K562 (cell line): Measurements from ENCODE around the gene TMEM19. TPM values are rescaled to one million over a fixed set of nuclear protein-coding genes. Genes with fewer than 3 reads are reported as not detected.
A peak's percentile ranks its signal among the peaks of the same experiment; 100 is the strongest.

Source experiments
- ATAC-seq: fragments of 200-7000 bp; cut with Tn5 transposase; 3 replicates; pipeline ENCODE4 v1.9.1; 2020; ENCODE audit warnings: moderate library complexity
- BruUV-seq: library from RNA; stranded (reverse); fragments of 400-500 nt; replicated peaks from 2 replicates; lab custom pipeline; 2021; lab: Mats Ljungman, UMichigan
- CTCF ChIA-PET: fragments of 300-600 bp; formaldehyde crosslinking; extraction: SDS; loops from one replicate; lab custom pipeline; 2021; ENCODE audit warnings: low intra/inter-chr PET ratio; lab: Yijun Ruan, JAX
- POLR2A ChIA-PET: fragments of 300-600, 350-650 bp; sonication (Branson Sonifier 250); formaldehyde crosslinking; extraction: SDS; loops from one replicate; lab custom pipeline; 2021; ENCODE audit warnings: antibody characterized with exemption, inconsistent platforms; lab: Yijun Ruan, JAX
- DNase-seq, 4 experiments: peaks; one replicate each; pipeline versions ENCODE4 v3.0.0 to v3.0.0-alpha.2; 2011 to 2018; ENCODE audit warnings: low spot score in 3 of 4, mixed read lengths in 3 of 4; ENCODE audit errors: extremely low read depth in 1 of 4
- FAIRE-seq: peaks from 2 replicates; lab custom pipeline; 2011; peaks lifted over from hg19 to GRCh38; lab: Jason Lieb, UNC
- H2AFZ ChIP-seq: 2 replicates; pipeline ENCODE4 v1.6.0; 2011; ENCODE audit warnings: low read depth, low read length, control low read depth, inconsistent platforms
- H3K27ac ChIP-seq: fragments of 200-600 bp; 3 replicates; pipeline ENCODE4 v1.8.0; 2011; ENCODE audit warnings: low read depth, mild to moderate bottlenecking, control low read depth, inconsistent platforms, low read length, moderate library complexity, mixed read lengths; ENCODE audit errors: extremely low read depth
- H3K27me3 ChIP-seq, 2 experiments: fragments of 300-600 bp in 1 of 2; 2 replicates in 1 of 2; 3 replicates in 1 of 2; pipeline versions ENCODE4 v1.6.0 to v1.8.0; 2011; ENCODE audit warnings: inconsistent platforms in 2 of 2, low read length in 2 of 2, mild to moderate bottlenecking in 1 of 2, mixed read lengths in 1 of 2, moderate library complexity in 1 of 2; ENCODE audit not compliant: control insufficient read depth in 2 of 2, insufficient read depth in 2 of 2
- H3K36me3 ChIP-seq: fragments of 300-600 bp; 3 replicates; pipeline ENCODE4 v1.8.0; 2011; ENCODE audit warnings: mild to moderate bottlenecking, low read length, inconsistent platforms; ENCODE audit not compliant: control insufficient read depth, insufficient read depth
- H3K4me1 ChIP-seq, 2 experiments: fragments of 200-600 bp in 1 of 2; replicated peaks in 1 of 2; 2 replicates in 1 of 2; 3 replicates in 1 of 2; pipeline versions ENCODE4 v1.5.1 to v1.8.0; 2011; ENCODE audit warnings: inconsistent platforms in 2 of 2, low read length in 2 of 2, mild to moderate bottlenecking in 1 of 2, mixed read lengths in 1 of 2, moderate library complexity in 1 of 2; ENCODE audit not compliant: control insufficient read depth in 2 of 2, insufficient read depth in 2 of 2
- H3K4me2 ChIP-seq: 2 replicates; pipeline ENCODE4 v1.6.1; 2011; ENCODE audit warnings: low read length, control low read depth, inconsistent platforms, mixed read lengths; ENCODE audit not compliant: insufficient read depth
- H3K4me3 ChIP-seq: fragments of 200-600 bp; sonication (generic), shearing (Covaris generic); 2 replicates; pipeline ENCODE4 v1.5.1; 2016; ENCODE audit warnings: control low read depth, inconsistent platforms
- H3K79me2 ChIP-seq: fragments of 200-600 bp; 3 replicates; pipeline ENCODE4 v1.8.0; 2011; ENCODE audit warnings: low read length, inconsistent platforms; ENCODE audit not compliant: control insufficient read depth, insufficient read depth
- H3K9ac ChIP-seq, 2 experiments: 2 replicates each; pipeline versions ENCODE4 v1.6.0 to v1.6.1; 2011; ENCODE audit warnings: low read depth in 2 of 2, low read length in 2 of 2, control low read depth in 1 of 2, inconsistent platforms in 1 of 2, mild to moderate bottlenecking in 1 of 2, mixed read lengths in 1 of 2; ENCODE audit not compliant: insufficient read depth in 1 of 2
- H3K9me1 ChIP-seq: one replicate; pipeline ENCODE4 v1.6.0; 2011; ENCODE audit warnings: inconsistent platforms, mild to moderate bottlenecking, low read length, moderate library complexity; ENCODE audit not compliant: control insufficient read depth, insufficient read depth
- H3K9me3 ChIP-seq: replicated peaks from 2 replicates; pipeline ENCODE4 v1.5.1; 2011; ENCODE audit warnings: low read depth, low read length, inconsistent platforms; ENCODE audit not compliant: control insufficient read depth, insufficient read depth
- H4K20me1 ChIP-seq: replicated peaks from 2 replicates; pipeline ENCODE4 v1.6.1; 2011; ENCODE audit warnings: low read length, inconsistent platforms, mixed read lengths; ENCODE audit not compliant: control insufficient read depth, insufficient read depth
- ADNP ChIP-seq: fragments of 200-800 bp; sonication (Bioruptor generic); IDR thresholded peaks from 2 replicates; pipeline ENCODE4 v1.6.1; 2016; ENCODE audit warnings: missing genetic modification characterization, missing compliant biosample characterization
- CHD1 ChIP-seq: fragments of 200-600 bp; sonication (generic); IDR thresholded peaks from one replicate; pipeline ENCODE4 v1.6.1; 2012; ENCODE audit warnings: mild to moderate bottlenecking, moderate library complexity, low read length, inconsistent platforms
- CXXC5 ChIP-seq: fragments of 250-450 bp; sonication (Bioruptor Pico); IDR thresholded peaks from 2 replicates; pipeline ENCODE4 v1.8.0; 2022; ENCODE audit warnings: inconsistent platforms, mild to moderate bottlenecking, moderate library complexity
- DIDO1 ChIP-seq: fragments of 450-650 bp; IDR thresholded peaks from 2 replicates; pipeline ENCODE4 v1.6.1; 2016; ENCODE audit warnings: low read depth, missing biosample characterization, missing genetic modification characterization
- FOSL1 ChIP-seq: fragments of 200-800 bp; sonication (Bioruptor generic); conservative IDR thresholded peaks from 2 replicates; pipeline ENCODE4 v1.6.1; 2016; ENCODE audit warnings: missing genetic modification characterization, missing compliant biosample characterization
- KLF6 ChIP-seq: fragments of 250-450 bp; sonication (Bioruptor Pico); IDR thresholded peaks from 2 replicates; pipeline ENCODE4 v1.4.0; 2020; ENCODE audit warnings: mild to moderate bottlenecking, moderate library complexity, borderline replicate concordance
- MCM5 ChIP-seq: fragments of 450-650 bp; IDR thresholded peaks from 2 replicates; pipeline ENCODE4 v1.6.1; 2016; ENCODE audit warnings: low read depth
- MECOM ChIP-seq: fragments of 250-450 bp; sonication (Bioruptor Pico); IDR thresholded peaks from 2 replicates; pipeline ENCODE4 v1.8.0; 2022; ENCODE audit warnings: inconsistent platforms
- MYBL2 ChIP-seq, 2 experiments: fragments of 450-650 bp in 1 of 2; sonication (generic) in 1 of 2; formaldehyde crosslinking in 1 of 2; IDR thresholded peaks; 2 replicates each; pipeline versions ENCODE4 v1.6.1 to v1.8.1; 2017 to 2022; ENCODE audit warnings: borderline replicate concordance in 1 of 2, inconsistent platforms in 1 of 2, low read depth in 1 of 2, mild to moderate bottlenecking in 1 of 2, missing genetic modification reagents in 1 of 2, moderate library complexity in 1 of 2
- NELFE ChIP-seq: IDR thresholded peaks from 2 replicates; pipeline ENCODE4 v1.6.1; 2011; ENCODE audit warnings: mild to moderate bottlenecking; ENCODE audit not compliant: insufficient read depth, insufficient read length
- NFE2L1 ChIP-seq: fragments of 450-650 bp; IDR thresholded peaks from 2 replicates; pipeline ENCODE4 v1.6.1; 2016; ENCODE audit warnings: missing genetic modification characterization, low read depth, mild to moderate bottlenecking, missing compliant biosample characterization, moderate library complexity, borderline replicate concordance
- NFRKB ChIP-seq: fragments of 450-650 bp; IDR thresholded peaks from 2 replicates; pipeline ENCODE4 v1.6.1; 2016; ENCODE audit warnings: low read depth
- NR4A1 ChIP-seq, 2 experiments: fragments of 250-450 bp in 1 of 2; fragments of 450-650 bp in 1 of 2; sonication (Bioruptor Pico) in 1 of 2; IDR thresholded peaks; 2 replicates each; pipeline versions ENCODE4 v1.4.0 to v1.6.1; 2016 to 2020; ENCODE audit warnings: mild to moderate bottlenecking in 2 of 2, missing compliant biosample characterization in 1 of 2, missing genetic modification characterization in 1 of 2, moderate library complexity in 1 of 2
- OTX1 ChIP-seq: fragments of 450-650 bp; formaldehyde crosslinking; IDR thresholded peaks from 2 replicates; pipeline ENCODE4 v1.4.0; 2022; ENCODE audit warnings: mild to moderate bottlenecking
- POLR2H ChIP-seq: IDR thresholded peaks from 2 replicates; pipeline ENCODE4 v1.6.1; 2016; ENCODE audit warnings: missing genetic modification characterization, low read depth, mild to moderate bottlenecking, control low read depth, missing compliant biosample characterization, moderate library complexity
- RBBP5 ChIP-seq: fragments of 200-600 bp; sonication (generic); IDR thresholded peaks from 2 replicates; pipeline ENCODE4 v1.6.1; 2012; ENCODE audit warnings: borderline replicate concordance, mild to moderate bottlenecking, low read length, control low read depth, inconsistent platforms; ENCODE audit not compliant: insufficient read depth, poor library complexity, severe bottlenecking
- SNRNP70 ChIP-seq: fragments of 200-400 bp; formaldehyde crosslinking; optimal IDR thresholded peaks from 2 replicates; pipeline ENCODE3; 2017; ENCODE audit warnings: low read depth, low read length
- SREBF1 ChIP-seq: fragments of 150-350 bp; IDR thresholded peaks from 2 replicates; pipeline ENCODE4 v1.6.1; 2014; ENCODE audit warnings: antibody characterized with exemption, low read depth, low read length, borderline replicate concordance
- TAL1 ChIP-seq: fragments of 450-650 bp; IDR thresholded peaks from 2 replicates; pipeline ENCODE4 v1.6.1; 2016; ENCODE audit warnings: mild to moderate bottlenecking
- U2AF1 ChIP-seq: fragments of 200-400 bp; formaldehyde crosslinking; optimal IDR thresholded peaks from 2 replicates; pipeline ENCODE3; 2017; ENCODE audit warnings: mild to moderate bottlenecking, low read depth, low read length, moderate library complexity
- ZNF75A ChIP-seq: fragments of 450-650 bp; formaldehyde crosslinking; IDR thresholded peaks from 2 replicates; pipeline ENCODE4 v1.4.0; 2020; ENCODE audit warnings: mild to moderate bottlenecking
- WGBS: fragments of 100-300 bp; shearing (Covaris generic); methylation state at CpG from one replicate; pipeline ENCODE4 v1.1.6; 2016; ENCODE audit warnings: low coverage, mixed read lengths; ENCODE audit not compliant: insufficient coverage; ENCODE audit errors: missing lambda C conversion rate; 5-methylcytosine and 5-hydroxymethylcytosine counted together
- in situ Hi-C: fragments of 300-500 bp; cut with MboI; formaldehyde crosslinking; loops from 4 replicates; pipeline ENCODE4 v1.15.0; 2018; ENCODE audit warnings: inconsistent platforms, mixed read lengths
- intact Hi-C: fragments of 100-400 bp; cut with micrococcal nuclease; formaldehyde crosslinking; loops from 2 replicates; pipeline ENCODE4 v1.14.2; 2022
- polyA plus RNA-seq, 8 experiments: library from polyadenylated mRNA; depleted of rRNA in 4 of 8; stranded (reverse) in 5 of 8; unstranded in 3 of 8; fragments of >200 nt; fragmentation: Nextera tagmentation in 2 of 8; fragmentation: Illumina TruSeq in 1 of 8; extraction: Ambion mirVana in 2 of 8; extraction: Trizol in 1 of 8; gene quantifications; 2 replicates each; pipeline versions ENCODE4 v1.2.1 to v1.2.3, GENCODE V29; 2011 to 2014; ENCODE audit warnings: inconsistent platforms in 1 of 8, missing spikeins in 1 of 8
- total RNA-seq, 7 experiments: library from RNA; depleted of rRNA in 6 of 7; stranded (reverse); fragments of >200 nt in 6 of 7; fragmentation: Illumina TruSeq in 2 of 7; extraction: Trizol in 2 of 7; gene quantifications; 2 replicates each; pipeline versions ENCODE4 v1.2.1 to v1.2.3, GENCODE V29; 2011 to 2021; ENCODE audit warnings: low replicate concordance in 1 of 7
- TF ChIP-seq, protein P1 (sequence below), 2 experiments: fragments of 450-650 bp; conservative IDR thresholded peaks; 2 replicates each; pipeline ENCODE4 v1.6.1; 2017; ENCODE audit warnings: mild to moderate bottlenecking in 2 of 2, moderate library complexity in 2 of 2

The TMEM19 gene
- total and polyA plus RNA-seq, 9 of the 15 experiments (the other 6 are each of a cell fraction or from before 2014, with no cell fraction given) = 8.2 to 24.2 (median 17.2) TPM

DNA sequence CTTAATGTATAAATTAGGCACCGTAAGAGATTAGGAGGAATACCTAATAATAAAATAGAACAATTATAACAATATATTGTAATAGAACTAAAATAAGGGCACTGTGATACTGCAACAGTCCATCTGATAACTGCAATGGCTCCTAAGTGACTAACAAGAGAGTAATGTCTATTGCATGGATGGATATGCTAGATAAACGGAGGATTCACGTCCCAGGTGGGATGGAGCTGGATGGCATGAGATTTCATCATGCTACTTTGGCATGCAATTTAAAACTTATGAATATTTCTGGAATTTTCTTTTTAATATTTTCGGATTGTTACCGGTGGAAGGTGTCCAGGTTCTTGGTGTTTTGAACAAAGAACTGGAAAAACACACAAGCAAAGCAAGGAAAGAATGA lies 2.2 kb upstream of the TMEM19 start:
- ATAC-seq (no peak), DNase-seq (no peak), FAIRE-seq (no peak)
- ChIA-PET CTCF (no interaction called here), POLR2A (interaction anchor here (0.7 kb wide), 1 partner anchor 990 kb away, joined by 3 read pairs; no protein-coding TSS in a partner anchor)
- no peaks in the 10 kb centered on the region for H3K27me3 ChIP-seq
- intact Hi-C loops = no loop called here
- peaks cover 21% of the 10 kb centered on the region for H3K79me2 ChIP-seq
- H4K20me1 ChIP-seq = no peaks in the 10 kb centered on the region
- 65% methylated on average over 5 of the region's 5 CpGs for WGBS
- in situ Hi-C loops = no loop called here
- BruUV-seq = no TSS peak
- H2AFZ ChIP-seq = no peak overlapping the region
- no peak overlapping the region for H3K4me3 ChIP-seq
- peaks cover 4 to 10% of the 10 kb centered on the region in 2 experiments; a peak in 1 of 5 replicates for H3K4me1 ChIP-seq
- H3K9ac ChIP-seq = no peak overlapping the region
- H3K27ac ChIP-seq = no peak overlapping the region
- H3K9me3 ChIP-seq = no peaks in the 10 kb centered on the region
- H3K9me1 ChIP-seq = no peaks in the 10 kb centered on the region
- H3K4me2 ChIP-seq = no peak overlapping the region
- no peaks in the 10 kb centered on the region for H3K36me3 ChIP-seq
- TF ChIP-seq RBBP5 (no peak), FOSL1 (tag) (peak; percentile 78), TAL1 (peak; percentile 41), NFRKB (no peak), NELFE (no peak), CXXC5 (CRISPR knock-in tag) (no peak), ADNP (tag) (no peak), KLF6 (CRISPR knock-in tag) (no peak), U2AF1 (no peak), CHD1 (no peak), NFE2L1 (tag) (no peak), OTX1 (CRISPR knock-in tag) (no peak), DIDO1 (tag) (no peak), NR4A1 (CRISPR knock-in tag; IDR thresholded peaks at IDR 0.05) (no peak), NR4A1 (tag; IDR thresholded peaks at IDR 0.05) (no peak), SREBF1 (no peak), POLR2H (tag) (peak; percentile 35; the same call in 1 of the 2 replicates), MCM5 (no peak), MECOM (CRISPR knock-in tag) (no peak), MYBL2 (IDR thresholded peaks at IDR 0.05; ENCODE audit: low read depth) (no peak), MYBL2 (CRISPR knock-in tag; IDR thresholded peaks at IDR 0.05; ENCODE audit: borderline replicate concordance) (no peak), SNRNP70 (no peak), ZNF75A (CRISPR knock-in tag) (no peak)
- TF ChIP-seq, protein P1, sequence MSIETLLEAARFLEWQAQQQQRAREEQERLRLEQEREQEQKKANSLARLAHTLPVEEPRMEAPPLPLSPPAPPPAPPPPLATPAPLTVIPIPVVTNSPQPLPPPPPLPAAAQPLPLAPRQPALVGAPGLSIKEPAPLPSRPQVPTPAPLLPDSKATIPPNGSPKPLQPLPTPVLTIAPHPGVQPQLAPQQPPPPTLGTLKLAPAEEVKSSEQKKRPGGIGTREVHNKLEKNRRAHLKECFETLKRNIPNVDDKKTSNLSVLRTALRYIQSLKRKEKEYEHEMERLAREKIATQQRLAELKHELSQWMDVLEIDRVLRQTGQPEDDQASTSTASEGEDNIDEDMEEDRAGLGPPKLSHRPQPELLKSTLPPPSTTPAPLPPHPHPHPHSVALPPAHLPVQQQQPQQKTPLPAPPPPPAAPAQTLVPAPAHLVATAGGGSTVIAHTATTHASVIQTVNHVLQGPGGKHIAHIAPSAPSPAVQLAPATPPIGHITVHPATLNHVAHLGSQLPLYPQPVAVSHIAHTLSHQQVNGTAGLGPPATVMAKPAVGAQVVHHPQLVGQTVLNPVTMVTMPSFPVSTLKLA (conservative IDR thresholded peaks at IDR 0.05) = no peak
